SH-SY5Y (cell line): Measurements from ENCODE around the gene SMAD9.

Experiments
- GATA2 ChIP-seq: IDR thresholded peaks from 2 replicates; pipeline ENCODE4 v1.6.1; 2011; ENCODE audit warnings: mild to moderate bottlenecking, low read depth, low read length
- GATA3 ChIP-seq: IDR thresholded peaks from 2 replicates; pipeline ENCODE4 v1.6.1; 2011; ENCODE audit warnings: low read depth, mild to moderate bottlenecking, low read length, moderate library complexity

- TF ChIP-seq GATA3 = no peak
- no peak for TF ChIP-seq GATA2
Measured at GRCh38 chr13:36801035-36801434, 119.0 kb downstream of the SMAD9 start.
